SK-N-SH treated with all-trans-retinoic acid at 6 μM for 48 hours (cell line): Measurements from ENCODE around the gene RETSAT.

Source experiments
- ARNTL ChIP-seq: fragments of 450-650 bp; formaldehyde crosslinking; IDR thresholded peaks from 2 replicates; pipeline ENCODE4 v1.5.0; 2020; ENCODE audit warnings: low read depth, mild to moderate bottlenecking, moderate library complexity, borderline replicate concordance
- CREB5 ChIP-seq: fragments of 250-450 bp; sonication (Bioruptor Pico); IDR thresholded peaks from 2 replicates; pipeline ENCODE4 v1.5.1; 2020; ENCODE audit warnings: low read depth, mild to moderate bottlenecking, moderate library complexity
- CSDC2 ChIP-seq: fragments of 250-450 bp; sonication (Bioruptor Pico); IDR thresholded peaks from 2 replicates; pipeline ENCODE4 v1.5.0; 2020; ENCODE audit warnings: mild to moderate bottlenecking, moderate library complexity
- CSRNP3 ChIP-seq: fragments of 250-450 bp; sonication (Bioruptor Pico); IDR thresholded peaks from 2 replicates; pipeline ENCODE4 v1.5.1; 2021; ENCODE audit warnings: mild to moderate bottlenecking, moderate library complexity
- ESRRG ChIP-seq: fragments of 250-450 bp; sonication (Bioruptor Pico); IDR thresholded peaks from 2 replicates; pipeline ENCODE4 v1.6.1; 2021; ENCODE audit warnings: mild to moderate bottlenecking
- GLIS3 ChIP-seq: fragments of 250-450 bp; sonication (Bioruptor Pico); IDR thresholded peaks from 2 replicates; pipeline ENCODE4 v1.5.0; 2020; ENCODE audit warnings: mild to moderate bottlenecking, moderate library complexity
- ISL1 ChIP-seq: fragments of 250-450 bp; sonication (Bioruptor Pico); IDR thresholded peaks from 2 replicates; pipeline ENCODE4 v2.1.2; 2022; ENCODE audit warnings: mild to moderate bottlenecking, moderate library complexity
- OSR1 ChIP-seq: fragments of 250-450 bp; sonication (Bioruptor Pico); IDR thresholded peaks from 2 replicates; pipeline ENCODE4 v1.8.0; 2022; ENCODE audit warnings: moderate library complexity, mild to moderate bottlenecking, inconsistent platforms
- PATZ1 ChIP-seq: fragments of 250-450 bp; sonication (Bioruptor Pico); IDR thresholded peaks from 2 replicates; pipeline ENCODE4 v1.8.0; 2020; ENCODE audit warnings: mild to moderate bottlenecking, moderate library complexity, borderline replicate concordance
- RARB ChIP-seq: fragments of 250-450 bp; sonication (Bioruptor Pico); IDR thresholded peaks from 2 replicates; pipeline ENCODE4 v1.8.0; 2021; ENCODE audit warnings: mild to moderate bottlenecking, moderate library complexity
- TCF4 ChIP-seq: fragments of 250-450 bp; sonication (Bioruptor Pico); IDR thresholded peaks from 2 replicates; pipeline ENCODE4 v1.8.0; 2021; ENCODE audit warnings: mild to moderate bottlenecking, moderate library complexity, borderline replicate concordance
- ZFP3 ChIP-seq: fragments of 250-450 bp; sonication (Bioruptor Pico); IDR thresholded peaks from 2 replicates; pipeline ENCODE4 v1.5.0; 2020; ENCODE audit warnings: mild to moderate bottlenecking, moderate library complexity
- ZNF565 ChIP-seq: fragments of 450-650 bp; formaldehyde crosslinking; conservative IDR thresholded peaks from 2 replicates; pipeline ENCODE4 v1.5.0; 2020; ENCODE audit warnings: low read depth, mild to moderate bottlenecking, moderate library complexity

GRCh38 chr2:85319796-85320195 lies 34.5 kb downstream of the RETSAT start:
- TF ChIP-seq ZFP3 (CRISPR knock-in tag) (no peak), CREB5 (no peak), PATZ1 (CRISPR knock-in tag) (no peak), OSR1 (CRISPR knock-in tag) (no peak), ZNF565 (no peak), CSDC2 (CRISPR knock-in tag) (no peak), RARB (CRISPR knock-in tag) (no peak), CSRNP3 (no peak), TCF4 (CRISPR knock-in tag) (no peak), ISL1 (CRISPR knock-in tag) (no peak), ESRRG (CRISPR knock-in tag) (no peak), ARNTL (CRISPR knock-in tag) (no peak), GLIS3 (CRISPR knock-in tag) (no peak)
